GM12878 (cell line): ENCODE results near the gene CD9. TPM values are rescaled to one million over a fixed set of nuclear protein-coding genes. Genes with fewer than 3 reads are reported as not detected.

ENCODE experiments used
- ATAC-seq: fragments of 200-7000 bp; cut with Tn5 transposase; 3 replicates; pipeline ENCODE4 v1.9.1; 2020; ENCODE audit warnings: mild to moderate bottlenecking, moderate library complexity
- BruUV-seq: library from RNA; stranded (reverse); fragments of 400-500 nt; replicated peaks from 2 replicates; lab custom pipeline; 2021; lab: Mats Ljungman, UMichigan
- CTCF ChIA-PET: fragments of 300-600 bp; sonication (Branson Sonifier 250); formaldehyde crosslinking; extraction: SDS; loops from one replicate; lab custom pipeline; 2021; ENCODE audit warnings: inconsistent platforms; lab: Yijun Ruan, JAX
- POLR2A ChIA-PET: fragments of 350-600 bp; formaldehyde crosslinking; extraction: SDS; loops from one replicate; lab custom pipeline; 2021; ENCODE audit warnings: inconsistent platforms; lab: Charles Lee
- RAD21 ChIA-PET: fragments of 300-600 bp; sonication (Branson Sonifier 250); formaldehyde crosslinking; loops from one replicate; lab custom pipeline; 2023; ENCODE audit warnings: antibody characterized with exemption; ENCODE audit not compliant: unreplicated experiment; lab: Charles Lee
- SMC1A ChIA-PET: fragments of 300-600 bp; sonication (Branson Sonifier 250); formaldehyde crosslinking; loops from one replicate; lab custom pipeline; 2023; ENCODE audit not compliant: unreplicated experiment, uncharacterized antibody; lab: Charles Lee
- DNase-seq: peaks from one replicate; pipeline ENCODE4 v3.0.0-alpha.2; 2011; ENCODE audit warnings: low read depth, low spot score
- FAIRE-seq: peaks from 3 replicates; lab custom pipeline; 2011; peaks lifted over from hg19 to GRCh38; lab: Jason Lieb, UNC
- H2AFZ ChIP-seq: 2 replicates; pipeline ENCODE4 v1.6.0; 2011; ENCODE audit warnings: low read depth, low read length, control low read depth; ENCODE audit not compliant: control insufficient read depth
- H3K27ac ChIP-seq: 2 replicates; pipeline ENCODE4 v1.5.1; 2011; ENCODE audit warnings: control low read depth; ENCODE audit not compliant: control insufficient read depth, insufficient read depth
- H3K27me3 ChIP-seq, 2 experiments: replicated peaks in 1 of 2; 2 replicates each; pipeline versions ENCODE4 v1.6.0 to v1.6.1; 2011; ENCODE audit warnings: low read length in 1 of 2; ENCODE audit not compliant: control insufficient read depth in 2 of 2, insufficient read depth in 2 of 2
- H3K36me3 ChIP-seq, 2 experiments: 2 replicates each; pipeline ENCODE4 v1.5.1; 2011; ENCODE audit warnings: low read length in 1 of 2; ENCODE audit not compliant: control insufficient read depth in 2 of 2, insufficient read depth in 2 of 2
- H3K4me1 ChIP-seq: 2 replicates; pipeline ENCODE4 v1.6.1; 2011; ENCODE audit warnings: mild to moderate bottlenecking, low read length, moderate library complexity, mixed read lengths; ENCODE audit not compliant: control insufficient read depth, insufficient read depth
- H3K4me2 ChIP-seq: 2 replicates; pipeline ENCODE4 v1.6.0; 2011; ENCODE audit warnings: control low read depth; ENCODE audit not compliant: control insufficient read depth, insufficient read depth
- H3K4me3 ChIP-seq: fragments of 200-600 bp; sonication (generic); 2 replicates; pipeline ENCODE4 v1.5.1; 2016
- H3K79me2 ChIP-seq: 2 replicates; pipeline ENCODE4 v1.6.0; 2011; ENCODE audit warnings: low read length; ENCODE audit not compliant: control insufficient read depth, insufficient read depth
- H3K9ac ChIP-seq: 2 replicates; pipeline ENCODE4 v1.8.0; 2011; ENCODE audit warnings: low read length, control low read depth, mixed read lengths; ENCODE audit not compliant: control insufficient read depth, insufficient read depth
- H3K9me3 ChIP-seq: replicated peaks from 3 replicates; pipeline ENCODE4 v1.5.1; 2011; ENCODE audit warnings: mild to moderate bottlenecking, low read length; ENCODE audit not compliant: control insufficient read depth, insufficient read depth
- H4K20me1 ChIP-seq: 2 replicates; pipeline ENCODE4 v1.6.0; 2011; ENCODE audit not compliant: control insufficient read depth, insufficient read depth
- CHD2 ChIP-seq: IDR thresholded peaks from 2 replicates; pipeline ENCODE4 v1.6.1; 2011; ENCODE audit warnings: low read depth, low read length, improper control_type of control experiment, borderline replicate concordance
- CUX1 ChIP-seq: IDR thresholded peaks from 2 replicates; pipeline ENCODE4 v1.6.1; 2012; ENCODE audit warnings: improper control_type of control experiment, low read depth, low read length; ENCODE audit not compliant: insufficient replicate concordance
- JUNB ChIP-seq: IDR thresholded peaks from 2 replicates; pipeline ENCODE4 v1.6.1; 2016; ENCODE audit warnings: antibody characterized with exemption, mild to moderate bottlenecking
- NFIC ChIP-seq: IDR thresholded peaks from 2 replicates; pipeline ENCODE4 v1.6.1; 2012; ENCODE audit warnings: low read depth, mild to moderate bottlenecking, inconsistent platforms, low read length, moderate library complexity
- NFYB ChIP-seq: IDR thresholded peaks from 2 replicates; pipeline ENCODE4 v1.6.1; 2011; ENCODE audit warnings: low read depth, mild to moderate bottlenecking, low read length, improper control_type of control experiment, moderate library complexity; ENCODE audit not compliant: insufficient read depth
- PML ChIP-seq: IDR thresholded peaks from 2 replicates; pipeline ENCODE4 v1.6.1; 2012; ENCODE audit warnings: low read length, inconsistent platforms
- SIN3A ChIP-seq: IDR thresholded peaks from 2 replicates; pipeline ENCODE4 v1.6.1; 2012; ENCODE audit warnings: low read depth, low read length, improper control_type of control experiment
- TARDBP ChIP-seq: IDR thresholded peaks from 2 replicates; pipeline ENCODE4 v1.6.1; 2016; ENCODE audit warnings: borderline replicate concordance
- YY1 ChIP-seq: IDR thresholded peaks from 2 replicates; pipeline ENCODE4 v1.6.1; 2011; ENCODE audit warnings: low read depth, mild to moderate bottlenecking, low read length
- ZNF274 ChIP-seq: IDR thresholded peaks from one replicate; pipeline ENCODE4 v1.8.0; 2011; ENCODE audit not compliant: insufficient read length, insufficient read depth
- WGBS: methylation state at CpG from one replicate; pipeline ENCODE4 v1.1.6; 2016; ENCODE audit warnings: low lambda C conversion rate; ENCODE audit not compliant: insufficient replicate concordance, insufficient coverage; ENCODE audit errors: missing lambda C conversion rate; 5-methylcytosine and 5-hydroxymethylcytosine counted together
- in situ Hi-C: fragments of 300-500 bp; cut with MboI; formaldehyde crosslinking; loops from 9 replicates; pipeline ENCODE4 v1.14.3; 2018; ENCODE audit warnings: mixed read lengths
- intact Hi-C: fragments of 100-400 bp; cut with micrococcal nuclease; formaldehyde crosslinking; loops from one replicate; pipeline ENCODE4 v1.14.2; 2022; ENCODE audit not compliant: unreplicated experiment
- polyA plus RNA-seq, 11 experiments: library from polyadenylated mRNA; depleted of rRNA in 4 of 11; unstranded in 6 of 11; stranded (reverse) in 5 of 11; fragments of >200 nt; fragmentation: Nextera tagmentation in 4 of 11; fragmentation: Illumina TruSeq in 1 of 11; extraction: Ambion mirVana in 4 of 11; extraction: Trizol in 1 of 11; gene quantifications; 1 replicate in 1 of 11; 2 replicates in 10 of 11; pipeline versions ENCODE4 v1.2.1 to v1.2.3, GENCODE V29; 2011 to 2016; ENCODE audit warnings: inconsistent platforms in 2 of 11, missing spikeins in 2 of 11, low read depth in 1 of 11
- total RNA-seq, 4 experiments: library from RNA; depleted of rRNA in 3 of 4; stranded (reverse); fragments of >200 nt in 3 of 4; fragmentation: Illumina TruSeq in 1 of 4; extraction: Trizol in 1 of 4; gene quantifications; 2 replicates each; pipeline versions ENCODE4 v1.2.1 to v1.2.3, GENCODE V29; 2013 to 2021
- TF ChIP-seq, protein P1 (sequence below): fragments of 450-650 bp; IDR thresholded peaks from 2 replicates; pipeline ENCODE4 v1.6.1; 2017; ENCODE audit warnings: mild to moderate bottlenecking, moderate library complexity

CD9 gene
- total and polyA plus RNA-seq, 10 of the 15 experiments (the other 5 are each of a cell fraction or from before 2014, with no cell fraction given): 4.8 to 29.9 (median 9.7) TPM

DNA sequence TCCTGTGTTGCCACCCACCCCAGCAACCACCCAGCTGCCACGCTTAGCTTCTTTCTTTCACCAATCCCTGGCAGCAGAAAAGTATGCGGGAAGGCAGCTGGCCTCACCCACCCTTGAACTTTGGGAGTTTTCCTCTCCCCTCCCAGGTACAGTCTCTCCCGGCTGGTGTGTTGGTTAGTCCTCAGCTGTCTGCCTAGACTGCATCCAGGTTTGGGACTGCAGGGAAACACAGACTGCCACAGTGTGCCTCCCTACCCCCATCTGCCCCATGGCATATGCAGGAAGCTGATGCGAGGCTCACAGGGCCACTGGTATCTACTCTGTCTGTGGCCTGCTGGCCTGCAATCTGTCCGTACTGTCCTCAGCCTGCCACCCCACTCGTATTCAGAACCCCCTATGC is 2.1 kb downstream of the CD9 start (continued):
- TF ChIP-seq CUX1 (no peak), YY1 (no peak), PML (no peak), NFYB (no peak)

DNA sequence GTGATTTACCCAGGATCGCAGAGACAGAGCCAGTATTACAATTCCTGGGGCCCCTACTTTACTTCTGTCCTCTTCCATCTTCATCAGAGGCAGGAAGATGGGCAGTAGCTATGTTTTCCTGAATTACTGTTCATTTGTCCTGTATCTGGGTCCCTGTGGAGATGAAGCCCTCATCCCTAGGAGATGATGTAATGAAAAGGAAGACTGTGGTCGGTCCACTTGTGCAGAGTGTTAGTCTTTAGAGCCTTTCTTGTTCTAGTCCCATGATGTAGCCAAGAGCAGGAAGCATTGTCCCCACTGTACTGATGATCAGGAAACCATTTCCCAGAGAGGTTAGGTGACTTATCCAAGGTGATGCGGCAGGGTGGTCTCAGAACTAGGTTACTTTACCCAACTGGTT is 2.6 kb downstream of the CD9 start:
- intact Hi-C loops (no loop called here), in situ Hi-C loops (no loop called here)
- H3K36me3 ChIP-seq: no peaks in the 10 kb centered on the region
- H3K9me3 ChIP-seq: no peaks in the 10 kb centered on the region
- no peak overlapping the region for H3K27ac ChIP-seq
- peaks cover 2 to 23% of the 10 kb centered on the region in 2 experiments; a peak in 3 of 4 replicates for H3K27me3 ChIP-seq
- H3K4me2 ChIP-seq: no peak overlapping the region
- TF ChIP-seq ZNF274 (no peak), CHD2 (no peak), TARDBP (no peak), NFIC (no peak), JUNB (no peak), SIN3A (no peak)
- TF ChIP-seq, protein P1, sequence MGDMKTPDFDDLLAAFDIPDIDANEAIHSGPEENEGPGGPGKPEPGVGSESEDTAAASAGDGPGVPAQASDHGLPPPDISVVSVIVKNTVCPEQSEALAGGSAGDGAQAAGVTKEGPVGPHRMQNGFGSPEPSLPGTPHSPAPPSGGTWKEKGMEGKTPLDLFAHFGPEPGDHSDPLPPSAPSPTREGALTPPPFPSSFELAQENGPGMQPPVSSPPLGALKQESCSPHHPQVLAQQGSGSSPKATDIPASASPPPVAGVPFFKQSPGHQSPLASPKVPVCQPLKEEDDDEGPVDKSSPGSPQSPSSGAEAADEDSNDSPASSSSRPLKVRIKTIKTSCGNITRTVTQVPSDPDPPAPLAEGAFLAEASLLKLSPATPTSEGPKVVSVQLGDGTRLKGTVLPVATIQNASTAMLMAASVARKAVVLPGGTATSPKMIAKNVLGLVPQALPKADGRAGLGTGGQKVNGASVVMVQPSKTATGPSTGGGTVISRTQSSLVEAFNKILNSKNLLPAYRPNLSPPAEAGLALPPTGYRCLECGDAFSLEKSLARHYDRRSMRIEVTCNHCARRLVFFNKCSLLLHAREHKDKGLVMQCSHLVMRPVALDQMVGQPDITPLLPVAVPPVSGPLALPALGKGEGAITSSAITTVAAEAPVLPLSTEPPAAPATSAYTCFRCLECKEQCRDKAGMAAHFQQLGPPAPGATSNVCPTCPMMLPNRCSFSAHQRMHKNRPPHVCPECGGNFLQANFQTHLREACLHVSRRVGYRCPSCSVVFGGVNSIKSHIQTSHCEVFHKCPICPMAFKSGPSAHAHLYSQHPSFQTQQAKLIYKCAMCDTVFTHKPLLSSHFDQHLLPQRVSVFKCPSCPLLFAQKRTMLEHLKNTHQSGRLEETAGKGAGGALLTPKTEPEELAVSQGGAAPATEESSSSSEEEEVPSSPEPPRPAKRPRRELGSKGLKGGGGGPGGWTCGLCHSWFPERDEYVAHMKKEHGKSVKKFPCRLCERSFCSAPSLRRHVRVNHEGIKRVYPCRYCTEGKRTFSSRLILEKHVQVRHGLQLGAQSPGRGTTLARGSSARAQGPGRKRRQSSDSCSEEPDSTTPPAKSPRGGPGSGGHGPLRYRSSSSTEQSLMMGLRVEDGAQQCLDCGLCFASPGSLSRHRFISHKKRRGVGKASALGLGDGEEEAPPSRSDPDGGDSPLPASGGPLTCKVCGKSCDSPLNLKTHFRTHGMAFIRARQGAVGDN: no peak
- CTCF ChIA-PET: interaction anchor here (1.0 to 21.0 kb wide), 8 partner anchors 10 to 83 kb away, joined by 3 to 401 read pairs (median 9); no protein-coding TSS in a partner anchor
- 41% methylated on average over 3 of the region's 3 CpGs for WGBS
- H3K9ac ChIP-seq: no peak overlapping the region
- DNase-seq (no peak), FAIRE-seq (no peak), ATAC-seq (no peak)
- POLR2A ChIA-PET: interaction anchor here (0.7 to 4.7 kb wide), 7 partner anchors 10 to 75 kb away, joined by 3 to 43 read pairs (median 6); no protein-coding TSS in a partner anchor
- BruUV-seq: TSS peak; percentile 39
- no peak overlapping the region for H3K4me3 ChIP-seq
- RAD21 ChIA-PET: interaction anchor here (0.7 to 17.5 kb wide), 10 partner anchors 7 to 120 kb away, joined by 3 to 304 read pairs (median 5); no protein-coding TSS in a partner anchor
- H3K4me1 ChIP-seq: no peaks in the 10 kb centered on the region; the same call in 1 of the 2 replicates
- no peaks in the 10 kb centered on the region for H3K79me2 ChIP-seq
- SMC1A ChIA-PET: interaction anchor here (0.9 to 9.4 kb wide), 11 partner anchors 7 to 82 kb away, joined by 3 to 72 read pairs (median 6); no protein-coding TSS in a partner anchor
- H2AFZ ChIP-seq: no peak overlapping the region
- no peaks in the 10 kb centered on the region for H4K20me1 ChIP-seq
